HepG2 (cell line): ENCODE results near the gene GHRHR. TPM values are rescaled to one million over a fixed set of nuclear protein-coding genes. Genes with fewer than 3 reads are reported as not detected.

Experiments used
- ATAC-seq: fragments of 200-7000 bp; cut with Tn5 transposase; 3 replicates; pipeline ENCODE4 v1.9.1; 2020; ENCODE audit warnings: mild to moderate bottlenecking, moderate library complexity
- BruUV-seq: library from RNA; stranded (reverse); fragments of 400-500 nt; replicated peaks from 2 replicates; lab custom pipeline; 2021; lab: Mats Ljungman, UMichigan
- CTCF ChIA-PET: fragments of 300-600 bp; formaldehyde crosslinking; extraction: SDS; loops from one replicate; lab custom pipeline; 2021; ENCODE audit warnings: low total read pairs, inconsistent platforms, low intra/inter-chr PET ratio; lab: Yijun Ruan, JAX
- POLR2A ChIA-PET: fragments of 350-600 bp; sonication (Branson Sonifier 250); formaldehyde crosslinking; loops from one replicate; lab custom pipeline; 2020; ENCODE audit warnings: antibody characterized with exemption, inconsistent platforms; lab: Yijun Ruan, JAX
- DNase-seq: peaks from one replicate; pipeline ENCODE4 v3.0.0-alpha.2; 2015; ENCODE audit warnings: low spot score
- FAIRE-seq: peaks from 3 replicates; lab custom pipeline; 2011; peaks lifted over from hg19 to GRCh38; lab: Jason Lieb, UNC
- H2AFZ ChIP-seq: one replicate; pipeline ENCODE4 v1.6.1; 2011; ENCODE audit warnings: low read length, inconsistent platforms
- H3K27ac ChIP-seq: fragments of 300-600 bp; 3 replicates; pipeline ENCODE4 v1.8.0; 2011; ENCODE audit warnings: mixed run types, mild to moderate bottlenecking, mixed read lengths, low read length, inconsistent platforms; ENCODE audit not compliant: insufficient read depth; ENCODE audit errors: extremely low read length
- H3K27me3 ChIP-seq, 2 experiments: fragments of 200-600 bp in 1 of 2; 2 replicates in 1 of 2; 3 replicates in 1 of 2; pipeline versions ENCODE4 v1.6.0 to v1.8.0; 2011; ENCODE audit warnings: low read length in 2 of 2, mild to moderate bottlenecking in 2 of 2, moderate library complexity in 2 of 2, inconsistent platforms in 1 of 2; ENCODE audit not compliant: insufficient read depth in 2 of 2, control insufficient read depth in 1 of 2
- H3K36me3 ChIP-seq, 2 experiments: fragments of 200-600 bp in 1 of 2; replicated peaks in 1 of 2; 2 replicates in 1 of 2; 3 replicates in 1 of 2; pipeline versions ENCODE4 v1.5.1 to v1.8.0; 2011; ENCODE audit warnings: low read length in 2 of 2, inconsistent platforms in 1 of 2; ENCODE audit not compliant: insufficient read depth in 2 of 2, control insufficient read depth in 1 of 2
- H3K4me1 ChIP-seq: 2 replicates; pipeline ENCODE4 v1.5.1; 2012; ENCODE audit warnings: low read length, inconsistent platforms; ENCODE audit not compliant: insufficient read depth
- H3K4me2 ChIP-seq: 2 replicates; pipeline ENCODE4 v1.6.0; 2011; ENCODE audit warnings: low read depth, low read length, inconsistent platforms
- H3K4me3 ChIP-seq, 3 experiments: fragments of 200-600 bp in 1 of 3; sonication (generic), shearing (Covaris generic) in 1 of 3; replicated peaks in 1 of 3; 2 replicates each; pipeline ENCODE4 v1.5.1; 2011 to 2016; ENCODE audit warnings: low read length in 3 of 3, inconsistent platforms in 2 of 3, low read depth in 2 of 3, mild to moderate bottlenecking in 2 of 3, control low read depth in 1 of 3, mixed read lengths in 1 of 3; ENCODE audit not compliant: insufficient read depth in 1 of 3
- H3K79me2 ChIP-seq: one replicate; pipeline ENCODE4 v1.6.1; 2011; ENCODE audit warnings: low read length, inconsistent platforms; ENCODE audit not compliant: insufficient read depth
- H3K9ac ChIP-seq: 2 replicates; pipeline ENCODE4 v1.6.0; 2011; ENCODE audit warnings: mild to moderate bottlenecking, low read depth, low read length, inconsistent platforms; ENCODE audit not compliant: insufficient read depth
- H3K9me3 ChIP-seq: 2 replicates; pipeline ENCODE4 v1.5.1; 2012; ENCODE audit warnings: mild to moderate bottlenecking, low read length
- H4K20me1 ChIP-seq: 2 replicates; pipeline ENCODE4 v1.6.0; 2011; ENCODE audit warnings: inconsistent platforms, mild to moderate bottlenecking, low read length, moderate library complexity; ENCODE audit not compliant: insufficient read depth
- AGO1 ChIP-seq: fragments of 200-400 bp; formaldehyde crosslinking; IDR thresholded peaks from 2 replicates; pipeline ENCODE4 v1.6.1; 2017; ENCODE audit warnings: mild to moderate bottlenecking, low read depth, low read length, moderate library complexity; ENCODE audit not compliant: poor library complexity, severe bottlenecking
- DMAP1 ChIP-seq: IDR thresholded peaks from 2 replicates; pipeline ENCODE4 v1.6.1; 2016
- DZIP1 ChIP-seq: sonication (generic); formaldehyde crosslinking; IDR thresholded peaks from 2 replicates; pipeline ENCODE4 v1.5.0; 2020; ENCODE audit warnings: mild to moderate bottlenecking, missing genetic modification reagents
- EZH2 ChIP-seq: conservative IDR thresholded peaks from 2 replicates; pipeline ENCODE4 v1.6.1; 2012; ENCODE audit warnings: mild to moderate bottlenecking, low read depth, low read length, moderate library complexity
- FOXJ3 ChIP-seq: sonication (generic); formaldehyde crosslinking; IDR thresholded peaks from 2 replicates; pipeline ENCODE4 v1.4.0; 2020; ENCODE audit warnings: missing genetic modification reagents, mild to moderate bottlenecking, borderline replicate concordance
- MED13 ChIP-seq: sonication (generic); formaldehyde crosslinking; IDR thresholded peaks from 2 replicates; pipeline ENCODE4 v1.5.0; 2020; ENCODE audit warnings: missing genetic modification reagents
- MTA3 ChIP-seq: sonication (generic); formaldehyde crosslinking; IDR thresholded peaks from 2 replicates; pipeline ENCODE4 v1.4.0; 2020; ENCODE audit warnings: missing genetic modification reagents
- NR3C1 ChIP-seq: sonication (generic); formaldehyde crosslinking; IDR thresholded peaks from 2 replicates; pipeline ENCODE4 v1.4.0; 2020; ENCODE audit warnings: missing genetic modification reagents
- PAF1 ChIP-seq: IDR thresholded peaks from 2 replicates; pipeline ENCODE4 v1.6.1; 2016; ENCODE audit warnings: missing genetic modification reagents, missing compliant biosample characterization
- ZFP41 ChIP-seq: sonication (generic); formaldehyde crosslinking; IDR thresholded peaks from 2 replicates; pipeline ENCODE4 v1.4.0; 2020; ENCODE audit warnings: mild to moderate bottlenecking, missing genetic modification reagents, borderline replicate concordance
- ZNF18 ChIP-seq: sonication (generic); formaldehyde crosslinking; IDR thresholded peaks from 2 replicates; pipeline ENCODE4 v1.8.0; 2022; ENCODE audit warnings: mild to moderate bottlenecking, missing genetic modification reagents; ENCODE audit not compliant: insufficient replicate concordance
- ZNF639 ChIP-seq: conservative IDR thresholded peaks from 2 replicates; pipeline ENCODE4 v1.6.1; 2018; ENCODE audit warnings: missing genetic modification reagents
- ZNF775 ChIP-seq: sonication (generic); formaldehyde crosslinking; IDR thresholded peaks from 2 replicates; pipeline ENCODE4 v1.4.0; 2020; ENCODE audit warnings: missing genetic modification reagents, mild to moderate bottlenecking, moderate library complexity, borderline replicate concordance
- in situ Hi-C: cut with HindIII; loops from 2 replicates; pipeline ENCODE4 v1.10.0; 2017; ENCODE audit warnings: low pct_unique_long_range_greater_than_20kb; ENCODE audit not compliant: extremely low pct_ligation_motif_present
- intact Hi-C: fragments of 100-400 bp; cut with micrococcal nuclease; formaldehyde crosslinking; loops from one replicate; pipeline ENCODE4 v1.10.0; 2022; ENCODE audit not compliant: unreplicated experiment
- polyA plus RNA-seq, 8 experiments: library from polyadenylated mRNA; depleted of rRNA in 3 of 8; stranded (reverse) in 7 of 8; unstranded in 1 of 8; fragments of >200 nt; fragmentation: Illumina TruSeq in 4 of 8; extraction: Trizol in 4 of 8; gene quantifications; 2 replicates each; pipeline versions ENCODE4 v1.2.1 to v1.2.3, GENCODE V29; 2011 to 2016; ENCODE audit warnings: low read depth in 4 of 8, missing spikeins in 1 of 8, mixed read lengths in 1 of 8; ENCODE audit not compliant: insufficient read depth in 1 of 8
- total RNA-seq, 5 experiments: library from RNA; depleted of rRNA; stranded (reverse); fragments of >200 nt; fragmentation: Illumina TruSeq; extraction: Trizol; gene quantifications; 2 replicates each; pipeline ENCODE4 v1.2.3, GENCODE V29; 2016; ENCODE audit warnings: low read depth in 1 of 5
- TF ChIP-seq, protein P1 (sequence below): sonication (generic); formaldehyde crosslinking; IDR thresholded peaks from 2 replicates; pipeline ENCODE4 v1.4.0; 2020; ENCODE audit warnings: mild to moderate bottlenecking, missing genetic modification reagents

The GHRHR gene
- total and polyA plus RNA-seq, 2 of the 13 experiments (the other 11 are each of a cell fraction or from before 2014, with no cell fraction given), result not detected

DNA sequence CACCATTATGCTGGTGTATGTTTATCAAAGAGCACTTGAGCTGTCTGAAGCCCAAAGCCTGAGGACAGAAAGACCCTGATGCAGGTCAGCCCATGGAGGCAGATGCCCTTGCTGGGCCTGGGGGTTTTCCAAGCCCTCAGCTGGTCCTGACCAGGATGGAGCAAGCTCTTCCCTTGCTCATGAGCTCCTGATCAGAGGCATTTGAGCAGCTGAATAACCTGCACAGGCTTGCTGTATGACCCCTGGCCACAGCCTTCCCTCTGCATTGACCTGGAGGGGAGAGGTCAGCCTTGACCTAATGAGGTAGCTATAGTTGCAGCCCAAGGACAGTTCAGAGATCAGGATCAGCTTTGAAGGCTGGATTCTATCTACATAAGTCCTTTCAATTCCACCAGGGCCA lies 39.1 kb upstream of the GHRHR start:
- in situ Hi-C loops (no loop called here), intact Hi-C loops (no loop called here)
- POLR2A ChIA-PET, result no interaction called here
- H3K36me3 ChIP-seq, result no peaks in the 10 kb centered on the region
- FAIRE-seq (no peak), ATAC-seq (no peak; the same call in 1 of the 3 replicates), DNase-seq (no peak)
- H3K4me1 ChIP-seq, result no peaks in the 10 kb centered on the region
- H3K9ac ChIP-seq, result no peak overlapping the region
- no peaks in the 10 kb centered on the region for H3K79me2 ChIP-seq
- H3K4me3 ChIP-seq, result no peak overlapping the region
- CTCF ChIA-PET, result no interaction called here
- TF ChIP-seq MTA3 (CRISPR knock-in tag) (no peak), FOXJ3 (no peak), ZNF775 (CRISPR knock-in tag) (no peak), ZNF639 (CRISPR knock-in tag) (no peak), ZNF18 (CRISPR knock-in tag) (no peak), AGO1 (no peak), DMAP1 (no peak), PAF1 (no peak), MED13 (CRISPR knock-in tag) (no peak), EZH2 (no peak), DZIP1 (CRISPR knock-in tag) (no peak), ZFP41 (CRISPR knock-in tag) (no peak), NR3C1 (CRISPR knock-in tag) (no peak)
- TF ChIP-seq, protein P1, sequence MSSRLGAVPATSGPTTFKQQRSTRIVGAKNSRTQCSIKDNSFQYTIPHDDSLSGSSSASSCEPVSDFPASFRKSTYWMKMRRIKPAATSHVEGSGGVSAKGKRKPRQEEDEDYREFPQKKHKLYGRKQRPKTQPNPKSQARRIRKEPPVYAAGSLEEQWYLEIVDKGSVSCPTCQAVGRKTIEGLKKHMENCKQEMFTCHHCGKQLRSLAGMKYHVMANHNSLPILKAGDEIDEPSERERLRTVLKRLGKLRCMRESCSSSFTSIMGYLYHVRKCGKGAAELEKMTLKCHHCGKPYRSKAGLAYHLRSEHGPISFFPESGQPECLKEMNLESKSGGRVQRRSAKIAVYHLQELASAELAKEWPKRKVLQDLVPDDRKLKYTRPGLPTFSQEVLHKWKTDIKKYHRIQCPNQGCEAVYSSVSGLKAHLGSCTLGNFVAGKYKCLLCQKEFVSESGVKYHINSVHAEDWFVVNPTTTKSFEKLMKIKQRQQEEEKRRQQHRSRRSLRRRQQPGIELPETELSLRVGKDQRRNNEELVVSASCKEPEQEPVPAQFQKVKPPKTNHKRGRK (CRISPR knock-in tag), result no peak
- H2AFZ ChIP-seq, result no peak overlapping the region
- H3K27me3 ChIP-seq, result peaks cover 0 to 2% of the 10 kb centered on the region in 2 experiments; a peak in 2 of 5 replicates
- no TSS peak for BruUV-seq
- H3K4me2 ChIP-seq, result no peak overlapping the region
- H3K27ac ChIP-seq, result no peak overlapping the region
- H3K9me3 ChIP-seq, result no peaks in the 10 kb centered on the region
- H4K20me1 ChIP-seq, result no peaks in the 10 kb centered on the region
